RWPE1 (cell line): ENCODE results near the gene ZFP36L2.

ENCODE experiments used
- CTCF ChIA-PET: fragments of 350-600 bp; sonication (Branson Sonifier 250); formaldehyde crosslinking; extraction: SDS; loops from one replicate; lab custom pipeline; 2021; lab: Yijun Ruan, JAX
- POLR2A ChIA-PET: fragments of 400-600 bp; formaldehyde crosslinking; extraction: SDS; loops from one replicate; lab custom pipeline; 2020; ENCODE audit warnings: antibody characterized with exemption; ENCODE audit not compliant: low non-redundant PET; lab: Yijun Ruan, JAX
- DNase-seq: peaks from one replicate; pipeline ENCODE4 v3.0.0; 2012; ENCODE audit warnings: low spot score
- H3K27ac ChIP-seq: fragments of 450-650 bp; 2 replicates; pipeline ENCODE4 v1.5.1; 2017
- TF ChIP-seq, protein P1 (sequence below): fragments of 450-650 bp; conservative IDR thresholded peaks from 2 replicates; pipeline ENCODE4 v1.5.1; 2017; ENCODE audit warnings: low read depth, mild to moderate bottlenecking

ZFP36L2 gene

DNA sequence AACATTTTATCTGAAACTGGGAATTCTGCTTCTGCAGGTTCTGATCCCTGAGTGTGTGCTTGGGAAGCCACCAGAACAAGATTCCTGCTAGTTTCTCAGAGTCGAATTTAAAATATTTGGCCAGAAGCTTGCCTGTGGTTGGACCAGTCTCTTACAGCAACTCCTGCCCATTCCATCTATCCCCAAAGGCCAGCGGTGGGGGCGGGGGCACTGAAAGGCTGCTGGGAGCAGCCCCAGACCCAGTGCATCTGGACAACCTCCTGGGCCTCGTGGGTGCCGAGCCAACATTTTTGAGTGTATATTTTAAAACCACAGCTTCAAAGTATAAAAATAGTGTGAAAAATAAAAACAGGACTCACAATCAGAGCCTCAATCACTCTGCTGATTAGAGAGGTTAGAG, 38.6 kb upstream of the ZFP36L2 start:
- no peak overlapping the region for H3K27ac ChIP-seq
- ChIA-PET POLR2A (no interaction called here), CTCF (interaction anchor here (0.7 kb wide), 1 partner anchor 12 kb away, joined by 4 read pairs; no protein-coding TSS in a partner anchor)
- no peak for DNase-seq
- TF ChIP-seq, protein P1, sequence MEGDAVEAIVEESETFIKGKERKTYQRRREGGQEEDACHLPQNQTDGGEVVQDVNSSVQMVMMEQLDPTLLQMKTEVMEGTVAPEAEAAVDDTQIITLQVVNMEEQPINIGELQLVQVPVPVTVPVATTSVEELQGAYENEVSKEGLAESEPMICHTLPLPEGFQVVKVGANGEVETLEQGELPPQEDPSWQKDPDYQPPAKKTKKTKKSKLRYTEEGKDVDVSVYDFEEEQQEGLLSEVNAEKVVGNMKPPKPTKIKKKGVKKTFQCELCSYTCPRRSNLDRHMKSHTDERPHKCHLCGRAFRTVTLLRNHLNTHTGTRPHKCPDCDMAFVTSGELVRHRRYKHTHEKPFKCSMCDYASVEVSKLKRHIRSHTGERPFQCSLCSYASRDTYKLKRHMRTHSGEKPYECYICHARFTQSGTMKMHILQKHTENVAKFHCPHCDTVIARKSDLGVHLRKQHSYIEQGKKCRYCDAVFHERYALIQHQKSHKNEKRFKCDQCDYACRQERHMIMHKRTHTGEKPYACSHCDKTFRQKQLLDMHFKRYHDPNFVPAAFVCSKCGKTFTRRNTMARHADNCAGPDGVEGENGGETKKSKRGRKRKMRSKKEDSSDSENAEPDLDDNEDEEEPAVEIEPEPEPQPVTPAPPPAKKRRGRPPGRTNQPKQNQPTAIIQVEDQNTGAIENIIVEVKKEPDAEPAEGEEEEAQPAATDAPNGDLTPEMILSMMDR = no peak

DNA sequence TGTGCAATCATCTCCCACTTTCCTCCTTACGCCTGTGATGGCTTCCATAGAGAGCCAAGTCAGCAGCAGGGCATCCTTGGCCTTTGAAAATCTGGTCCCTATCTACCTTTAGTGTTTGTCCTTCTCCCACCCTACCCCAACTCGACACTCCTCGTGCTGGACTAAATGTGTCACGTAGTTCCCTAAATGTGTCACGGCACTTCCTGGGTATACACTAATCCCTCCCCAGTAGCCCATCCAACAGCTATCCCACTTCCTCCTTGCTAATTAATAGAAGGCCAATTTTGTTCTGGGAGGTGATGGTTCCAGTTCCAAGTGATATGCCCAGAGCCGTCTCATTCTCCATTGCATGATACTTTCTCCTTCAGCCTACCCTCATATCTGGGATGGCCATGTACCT, 36.5 kb upstream of the ZFP36L2 start:
- TF ChIP-seq, protein P1 = no peak
- CTCF ChIA-PET = interaction anchor here (0.6 kb wide), 1 partner anchor 221 kb away, joined by 4 read pairs; no protein-coding TSS in a partner anchor
- POLR2A ChIA-PET = no interaction called here
- no peak overlapping the region for H3K27ac ChIP-seq
- DNase-seq = no peak

DNA sequence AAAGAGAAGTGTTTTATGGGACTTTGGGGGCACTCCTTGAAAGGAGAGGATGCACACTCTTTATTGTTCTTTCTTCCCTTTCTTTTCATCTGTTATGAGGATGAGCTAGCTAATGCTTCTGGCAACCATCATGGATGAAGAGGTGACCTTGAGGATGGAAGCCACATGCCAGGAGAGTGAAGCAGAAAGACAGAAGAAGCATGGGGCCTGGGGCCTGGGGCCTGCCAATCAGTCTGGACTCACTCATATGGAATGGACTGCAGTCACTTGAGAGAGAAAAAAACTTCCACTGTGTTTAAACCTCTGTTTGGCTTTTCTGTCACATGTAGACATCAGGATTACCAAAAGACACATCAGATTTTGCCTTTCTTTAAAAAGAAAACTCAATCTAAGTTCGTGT, 35.8 kb upstream of the ZFP36L2 start:
- ChIA-PET POLR2A (no interaction called here), CTCF (no interaction called here)

DNA sequence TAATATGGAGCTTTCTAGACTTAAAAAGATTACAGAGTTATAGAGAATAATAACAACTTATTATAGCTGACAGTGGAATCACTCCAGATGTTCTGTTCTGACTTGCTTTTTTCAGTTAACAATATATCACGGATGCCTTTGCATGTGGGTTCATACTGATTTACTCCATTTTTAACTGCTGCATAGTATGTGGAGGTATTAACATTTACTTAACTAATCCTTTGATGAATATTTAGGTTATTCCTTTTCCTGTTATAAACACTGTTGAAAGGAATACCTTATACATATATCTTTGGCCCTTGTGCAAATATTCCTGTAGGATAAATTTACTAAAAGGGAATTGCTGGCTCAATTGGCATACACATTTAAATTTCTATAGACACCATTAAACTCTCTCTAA, 33.1 kb upstream of the ZFP36L2 start:
- ChIA-PET POLR2A (no interaction called here), CTCF (no interaction called here)
- TF ChIP-seq, protein P1 = no peak
- H3K27ac ChIP-seq = no peak overlapping the region
- no peak for DNase-seq

More for the DNA sequence above, 35.8 kb upstream of the ZFP36L2 start:
- no peak overlapping the region for H3K27ac ChIP-seq
- DNase-seq = no peak
- TF ChIP-seq, protein P1 = no peak

DNA sequence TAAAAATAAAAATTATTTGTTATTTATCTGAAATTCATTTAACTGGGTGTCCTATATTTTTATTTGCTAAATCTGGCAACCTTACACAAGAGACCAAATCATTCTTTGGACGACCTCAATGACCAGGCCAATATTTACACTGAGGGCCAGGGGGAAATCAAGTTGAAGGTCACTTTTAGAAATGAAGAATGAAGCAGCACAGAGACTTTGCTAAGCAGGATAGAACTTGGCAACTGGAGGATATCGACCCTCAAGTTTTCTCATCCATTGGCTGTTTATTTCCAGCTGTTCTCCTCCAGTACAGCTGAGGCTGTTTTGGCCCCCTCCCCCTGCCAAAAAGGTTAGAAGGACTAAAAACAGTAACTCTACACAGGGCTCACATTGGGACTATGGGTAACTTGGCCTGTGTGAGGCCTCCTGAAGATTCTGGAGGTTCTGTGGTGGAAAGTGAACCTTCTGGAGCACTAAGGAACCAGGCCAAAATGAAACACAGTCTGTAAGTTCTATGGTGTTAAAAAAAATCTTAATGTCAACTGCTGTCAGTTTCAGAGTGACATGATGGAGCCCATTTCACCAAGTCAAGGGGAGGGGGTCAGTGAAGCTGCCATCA, 32.2 kb upstream of the ZFP36L2 start:
- CTCF ChIA-PET = interaction anchor here (0.7 kb wide), 1 partner anchor 365 kb away, joined by 3 read pairs; no protein-coding TSS in a partner anchor
- DNase-seq = no peak
- H3K27ac ChIP-seq = no peak overlapping the region
- TF ChIP-seq, protein P1 = no peak
- POLR2A ChIA-PET = no interaction called here

DNA sequence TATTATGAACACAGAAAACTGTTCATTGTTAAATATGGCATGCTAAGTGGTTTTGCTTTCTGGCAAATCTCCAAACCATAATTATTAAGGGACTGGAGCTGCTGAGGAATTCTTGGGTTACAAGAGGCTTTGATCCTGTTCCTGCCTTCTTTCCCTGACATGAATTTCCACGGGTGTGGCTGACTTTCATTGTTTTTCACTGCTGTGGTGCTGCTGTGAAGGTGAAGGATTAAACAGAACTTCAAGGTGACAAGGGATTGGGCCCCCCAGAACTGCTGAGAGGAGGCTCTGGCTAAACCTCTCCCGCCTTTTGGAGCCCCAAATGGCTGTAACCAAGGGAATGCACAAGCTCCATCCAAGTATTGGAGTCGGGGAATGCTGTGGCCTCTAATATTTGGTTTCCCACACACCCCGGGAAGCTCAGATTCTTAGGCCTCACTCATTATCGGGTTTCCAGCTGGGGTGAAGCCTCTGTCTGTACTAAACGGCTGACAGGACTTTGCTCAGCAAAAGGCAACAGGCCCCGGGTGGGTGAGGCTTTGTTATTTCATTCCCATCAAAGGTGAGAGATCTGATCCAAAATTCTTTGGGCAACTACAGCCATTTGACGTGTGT, 29.0 kb upstream of the ZFP36L2 start:
- DNase-seq = no peak
- ChIA-PET POLR2A (no interaction called here), CTCF (no interaction called here)

More for the DNA sequence above, 29.0 kb upstream of the ZFP36L2 start:
- TF ChIP-seq, protein P1 = no peak
- peak overlapping the region; percentile 30; the same call in 1 of the 2 replicates for H3K27ac ChIP-seq
